A673 (cell line): ENCODE results near the gene ACSL3.

Source experiments
- CTCF ChIP-seq: fragments of 300-800, 200-600 bp; sonication (generic); conservative IDR thresholded peaks from 2 replicates; pipeline ENCODE4 v1.5.1; 2017; ENCODE audit warnings: low read depth, mild to moderate bottlenecking, antibody characterized with exemption, low read length, moderate library complexity, mixed read lengths
- EZH2 ChIP-seq: fragments of 200-600 bp; sonication (generic); IDR thresholded peaks from 2 replicates; pipeline ENCODE4 v1.6.1; 2017; ENCODE audit warnings: borderline replicate concordance, low read depth, mild to moderate bottlenecking, mixed read lengths, antibody characterized with exemption, low read length; ENCODE audit not compliant: poor library complexity, severe bottlenecking

- TF ChIP-seq CTCF (no peak), EZH2 (no peak)
Observed at GRCh38 chr2:222893716-222894115, 32.9 kb downstream of the ACSL3 start.
